GM23248 (cell line): ENCODE results near the gene OXA1L.

Source experiments
- EZH2 ChIP-seq: fragments of 200-600 bp; sonication (generic); IDR thresholded peaks from 2 replicates; pipeline ENCODE4 v1.6.1; 2018; ENCODE audit warnings: antibody characterized with exemption, mild to moderate bottlenecking; ENCODE audit not compliant: insufficient read depth, poor library complexity, severe bottlenecking
- EZH2phosphoT487 ChIP-seq: fragments of 200-600 bp; sonication (generic); IDR thresholded peaks from 2 replicates; pipeline ENCODE4 v1.6.1; 2018; ENCODE audit warnings: antibody characterized with exemption, moderate library complexity, mild to moderate bottlenecking, low read depth; ENCODE audit not compliant: insufficient read depth

- TF ChIP-seq EZH2phosphoT487 (no peak), EZH2 (no peak)
These were observed 6.2 kb downstream of the OXA1L start for GRCh38 chr14:22772725-22773124.
